ENCODE measurements around the gene ZNF536.
"Not testable (repeated sequence)": the region's sequence is repeated elsewhere in the genome, so short reads cannot be mapped to it uniquely, and the experiment has no call there.

The ZNF536 gene

GRCh38 chr19:30390356-30390988 lies 18.3 kb downstream of the ZNF536 start:
- DNase-seq = no peak

GRCh38 chr19:30391052-30391451 lies 18.9 kb downstream of the ZNF536 start:
- DNase-seq = no peak

GRCh38 chr19:30391554-30392551 lies 19.7 kb downstream of the ZNF536 start:
- no peak for DNase-seq

DNA sequence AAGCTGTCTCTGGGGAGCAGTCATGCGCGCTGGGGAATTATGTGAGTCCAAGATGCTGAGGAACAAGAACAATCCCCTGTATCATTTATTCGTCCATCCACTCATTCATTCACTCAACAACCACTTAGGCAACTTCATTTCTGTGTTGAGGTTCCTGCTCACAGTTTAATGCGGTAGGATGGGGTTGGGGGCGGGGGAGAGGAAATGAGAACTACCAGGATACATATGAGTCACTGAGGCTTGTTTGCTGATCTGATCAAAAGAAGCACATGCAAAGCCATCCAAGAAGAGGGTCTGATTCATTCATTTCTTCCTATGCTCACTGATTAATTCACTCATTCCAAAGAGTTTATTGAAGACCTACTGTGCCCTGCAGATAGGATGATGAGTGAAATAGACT lies 20.9 kb downstream of the ZNF536 start:
- no peak for DNase-seq

DNA sequence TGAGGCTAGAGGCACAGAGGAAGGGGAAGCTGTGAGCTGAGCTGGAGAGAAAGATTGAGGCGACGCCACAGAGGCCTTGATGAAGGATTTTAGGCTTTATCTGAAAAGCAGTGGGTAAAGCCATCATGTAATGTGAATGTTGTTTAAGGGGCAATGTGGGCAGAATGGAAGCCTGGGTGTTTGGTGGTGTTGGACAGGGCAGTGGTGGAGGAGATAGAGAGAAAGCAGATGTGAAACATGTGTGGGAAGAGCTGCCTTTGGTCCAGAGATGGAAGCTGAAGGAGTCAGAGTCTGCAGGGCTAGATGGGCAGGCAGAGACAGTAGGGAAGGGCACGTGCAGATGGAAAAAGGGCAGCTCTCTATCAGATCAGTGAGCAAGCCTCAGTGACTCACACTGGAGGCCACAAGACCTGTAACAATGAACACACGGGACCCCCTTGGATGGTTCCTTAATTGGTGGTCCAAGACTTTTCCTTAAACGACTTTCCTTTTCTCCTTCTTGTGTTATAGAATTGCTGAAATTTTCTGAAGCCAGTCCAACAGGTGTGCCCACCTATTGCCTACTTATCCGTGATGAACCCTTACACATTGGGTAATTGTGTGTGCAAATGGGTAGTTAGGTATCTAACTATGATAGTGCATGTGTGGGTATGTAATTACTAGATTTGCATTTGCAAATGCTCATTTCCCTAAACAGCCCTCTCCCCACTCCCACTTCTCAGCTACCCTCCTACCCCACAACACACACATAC lies 21.7 kb downstream of the ZNF536 start:
- no peak for DNase-seq

DNA sequence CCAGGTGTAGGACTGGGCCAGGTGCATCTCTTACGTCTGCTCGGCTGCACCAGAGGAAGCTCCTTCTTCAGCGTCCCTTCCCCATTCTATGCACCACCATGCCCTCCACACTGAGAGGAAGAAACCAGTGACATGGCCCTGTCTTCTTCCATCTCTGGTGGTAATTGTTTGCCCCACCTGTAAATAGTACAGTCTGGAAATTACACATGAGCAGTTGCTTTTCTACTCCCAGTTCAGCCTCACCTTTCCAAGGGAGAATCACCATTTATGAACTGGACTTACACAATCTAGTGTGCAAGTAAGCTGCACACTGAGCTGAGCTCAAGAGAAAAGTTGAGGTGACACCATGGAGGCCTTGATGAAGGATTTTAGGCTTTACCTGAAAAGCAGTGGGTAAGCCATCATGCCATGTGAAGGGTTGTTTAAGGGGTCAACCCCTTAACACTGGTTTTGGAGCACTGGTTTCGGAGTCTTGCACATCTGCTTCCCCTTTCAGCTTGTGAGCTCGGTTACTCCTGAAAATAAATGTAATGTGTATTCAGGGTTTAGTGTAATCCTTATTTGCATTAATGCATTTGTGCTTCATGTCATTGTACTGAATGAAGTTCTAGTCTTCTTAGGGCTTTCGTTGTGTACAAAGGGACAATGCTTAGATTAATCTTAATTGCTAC lies 22.4 kb downstream of the ZNF536 start:
- DNase-seq = no peak

DNA sequence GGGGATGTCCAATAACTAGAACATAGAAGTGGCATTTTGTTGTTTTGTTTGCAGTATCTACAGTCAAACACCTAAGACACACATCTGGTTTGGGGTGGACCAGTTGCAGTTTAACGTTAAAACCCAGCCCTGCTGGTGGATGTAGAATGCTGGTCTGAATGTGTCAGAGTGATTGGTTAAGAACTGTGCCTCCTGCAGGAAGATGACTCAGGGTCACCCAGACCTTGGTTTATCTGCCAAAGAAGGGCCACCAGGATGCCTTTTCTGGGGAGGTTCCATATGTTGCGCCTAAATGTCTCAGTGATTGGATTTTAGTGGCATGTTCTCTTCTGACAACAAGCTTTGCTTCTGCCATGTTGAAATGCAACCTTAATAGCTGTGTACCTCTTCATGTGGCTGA lies 23.1 kb downstream of the ZNF536 start:
- DNase-seq = no peak

- not testable (repeated sequence) for DNase-seq
Observed at GRCh38 chr19:30398539-30398938, 26.4 kb downstream of the ZNF536 start.

DNA sequence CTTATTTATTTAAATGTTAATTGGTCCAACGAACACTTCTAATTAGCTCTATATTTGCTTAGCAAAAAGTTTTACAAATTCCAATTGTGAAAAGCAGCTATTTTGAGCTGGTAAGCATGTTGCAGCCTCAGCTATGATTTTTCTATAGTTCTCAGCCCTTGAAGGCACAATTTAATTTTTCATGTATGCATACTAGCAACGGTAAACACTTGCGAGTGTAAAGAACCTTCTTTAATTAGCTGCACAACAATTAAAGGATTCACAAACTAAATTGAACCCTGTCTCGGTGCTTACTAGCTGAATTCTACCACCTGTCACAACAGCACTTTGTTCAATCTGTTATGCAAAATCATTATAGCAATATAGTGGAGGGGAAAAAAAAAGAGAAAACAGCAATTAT lies 29.8 kb downstream of the ZNF536 start:
- no peak for DNase-seq

DNA sequence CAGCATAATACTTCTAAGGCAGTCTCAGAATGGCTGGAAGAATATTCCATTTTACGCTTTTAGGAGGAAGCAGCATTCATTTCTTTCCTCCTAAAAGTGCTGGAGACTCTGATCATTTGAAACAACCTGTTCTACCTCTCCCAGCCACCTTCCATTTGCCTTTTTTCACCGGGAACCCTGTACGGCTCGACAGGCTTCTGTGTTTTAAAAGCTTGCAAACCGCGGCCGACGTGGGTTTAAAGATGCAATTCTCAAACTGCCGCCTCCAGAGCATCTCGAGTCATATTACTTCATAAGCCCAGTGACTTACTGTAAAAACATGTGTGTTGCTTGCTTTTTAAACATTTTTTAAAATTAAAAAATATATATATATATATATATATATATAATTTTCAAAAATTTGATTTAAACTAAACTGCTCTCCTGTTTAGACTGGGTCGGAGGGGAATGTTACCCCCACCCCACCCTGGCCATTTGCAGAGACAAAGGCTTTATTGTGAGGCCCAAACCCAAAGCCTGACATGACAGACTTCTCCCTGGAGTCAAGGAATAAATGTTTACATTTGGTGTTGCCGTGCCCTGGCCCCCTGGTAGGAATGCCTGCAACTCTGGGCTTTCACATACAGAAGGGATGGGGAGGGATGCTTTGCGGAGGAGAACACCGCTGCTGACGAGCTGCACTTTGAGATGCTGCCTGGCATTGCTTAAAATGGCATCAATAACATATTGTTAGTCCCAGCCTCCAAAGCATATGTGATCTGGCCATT lies 30.4 kb downstream of the ZNF536 start:
- DNase-seq = no peak

DNA sequence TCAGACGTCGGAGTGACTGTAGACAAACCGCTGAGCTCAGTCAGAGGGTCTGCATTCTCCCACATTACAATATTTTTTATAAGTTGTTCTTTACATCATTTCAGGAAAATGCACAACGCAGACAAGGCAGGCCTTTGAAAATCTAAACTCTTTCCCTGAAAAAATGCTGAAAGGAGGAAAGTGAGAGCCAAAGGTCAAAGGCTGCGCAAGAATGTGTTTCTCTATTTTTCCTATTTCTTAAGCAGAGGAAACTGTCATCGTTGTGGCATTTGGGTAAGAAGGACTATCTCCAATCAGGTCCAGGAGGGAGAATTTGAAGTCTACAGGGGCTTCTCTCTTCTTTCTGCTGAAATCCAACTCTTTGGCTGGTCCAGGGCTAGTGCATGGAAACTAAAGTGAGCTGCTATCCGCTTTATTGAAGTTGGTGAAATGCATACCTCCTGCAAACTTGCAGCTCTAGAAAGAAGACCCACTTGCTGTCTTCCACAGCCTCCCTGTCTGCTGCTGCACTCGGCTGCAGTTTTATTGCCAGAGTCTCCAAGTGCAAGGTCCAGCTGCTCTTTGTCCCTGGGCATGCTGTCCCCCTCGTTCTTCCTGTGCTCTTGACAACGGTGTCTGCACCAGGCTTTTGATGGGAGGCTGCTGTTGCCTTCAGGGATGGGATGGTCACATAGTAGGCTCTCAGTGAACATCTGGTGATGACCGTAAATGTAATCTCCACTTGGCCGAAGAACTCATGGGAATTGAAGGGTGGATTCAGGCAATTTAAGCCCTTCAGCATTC lies 31.2 kb downstream of the ZNF536 start:
- no peak for DNase-seq

DNA sequence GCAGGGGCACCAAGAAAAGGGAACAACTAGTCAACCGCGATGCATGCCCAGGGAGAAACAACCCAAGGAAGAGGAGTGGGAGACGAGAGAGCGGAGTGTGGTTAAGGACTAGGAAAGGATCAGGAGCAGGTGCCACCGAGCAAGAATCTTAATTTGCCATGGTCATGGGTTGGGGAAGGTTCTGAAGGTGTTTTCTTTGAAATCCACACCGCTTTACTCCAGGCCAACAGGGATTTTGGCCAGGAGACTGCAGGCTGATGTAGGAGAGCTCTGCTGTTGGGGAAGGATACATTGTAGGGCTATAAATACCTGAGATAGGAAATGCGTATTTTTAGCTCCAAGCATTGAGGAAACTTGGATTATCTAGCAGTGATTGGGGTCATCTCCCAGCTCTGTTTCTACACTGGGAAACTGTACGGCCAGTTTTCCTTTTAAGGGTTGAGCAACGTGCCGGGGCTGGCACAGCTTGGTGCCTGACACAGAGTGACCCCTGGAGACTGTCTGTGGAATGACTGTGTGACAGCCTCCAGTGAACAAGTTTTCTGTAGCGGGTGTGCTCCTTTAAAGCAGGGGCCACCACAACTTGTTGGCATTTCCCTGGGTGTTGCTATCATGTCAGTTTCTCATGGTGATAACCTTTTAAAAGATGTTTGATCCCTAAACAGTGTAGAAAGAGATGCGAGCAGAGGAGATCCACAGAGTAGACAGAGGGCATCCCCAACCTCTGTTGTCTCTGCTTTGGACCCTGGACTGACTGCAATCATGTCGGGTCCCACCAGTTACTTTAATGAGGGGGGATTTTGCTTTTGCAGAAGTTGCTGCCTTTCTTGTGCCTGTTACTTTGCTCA lies 34.3 kb downstream of the ZNF536 start:
- DNase-seq = no peak

DNA sequence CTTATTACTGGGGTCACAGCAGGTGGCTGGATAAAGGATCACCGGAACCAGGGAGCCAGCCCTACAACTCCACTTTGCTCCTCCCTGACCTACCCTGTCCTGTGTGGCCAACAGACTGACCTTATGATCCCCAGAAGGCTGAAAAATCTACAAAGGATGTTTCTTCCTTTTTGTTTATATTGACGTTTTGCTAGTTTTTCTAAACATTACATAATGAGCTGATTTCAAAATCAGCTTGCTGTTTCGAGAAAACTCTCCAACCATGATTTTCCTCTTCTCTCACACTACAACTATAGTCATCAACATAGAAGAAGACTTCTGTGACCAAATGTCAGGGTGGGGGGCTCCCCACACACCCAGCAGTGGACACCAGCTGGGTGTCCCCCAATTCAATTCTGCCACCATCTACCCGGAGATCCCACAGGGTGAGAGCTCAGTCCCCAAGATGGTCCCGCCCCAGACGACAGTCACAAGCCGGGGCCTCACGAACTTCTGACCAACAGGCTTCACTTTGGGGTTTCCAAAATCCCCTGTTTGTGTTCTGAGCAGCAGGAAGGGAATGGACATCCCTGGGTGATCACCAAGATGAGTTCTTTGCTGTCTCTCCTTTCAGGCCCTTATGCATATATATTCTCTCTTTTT lies 35.0 kb downstream of the ZNF536 start:
- DNase-seq = no peak

GRCh38 chr19:30408734-30409301 lies 36.6 kb downstream of the ZNF536 start:
- no peak for DNase-seq

- no peak for DNase-seq
Observed at GRCh38 chr19:30411714-30412113, 39.5 kb downstream of the ZNF536 start.

GRCh38 chr19:30416375-30416774 lies 44.2 kb downstream of the ZNF536 start:
- no peak for DNase-seq

GRCh38 chr19:30417166-30417565 lies 45.0 kb downstream of the ZNF536 start:
- DNase-seq = not testable (repeated sequence)

- no peak for DNase-seq
Observed at GRCh38 chr19:30419568-30420180, 47.5 kb downstream of the ZNF536 start.

GRCh38 chr19:30420316-30420715 lies 48.1 kb downstream of the ZNF536 start:
- no peak for DNase-seq

Data from NCI-H1930 (cell line).